ENCODE results near the gene OSGIN1.
"Not testable (repeated sequence)": the region's sequence is repeated elsewhere in the genome, so short reads cannot be mapped to it uniquely, and the experiment has no call there.

Gene OSGIN1

DNA sequence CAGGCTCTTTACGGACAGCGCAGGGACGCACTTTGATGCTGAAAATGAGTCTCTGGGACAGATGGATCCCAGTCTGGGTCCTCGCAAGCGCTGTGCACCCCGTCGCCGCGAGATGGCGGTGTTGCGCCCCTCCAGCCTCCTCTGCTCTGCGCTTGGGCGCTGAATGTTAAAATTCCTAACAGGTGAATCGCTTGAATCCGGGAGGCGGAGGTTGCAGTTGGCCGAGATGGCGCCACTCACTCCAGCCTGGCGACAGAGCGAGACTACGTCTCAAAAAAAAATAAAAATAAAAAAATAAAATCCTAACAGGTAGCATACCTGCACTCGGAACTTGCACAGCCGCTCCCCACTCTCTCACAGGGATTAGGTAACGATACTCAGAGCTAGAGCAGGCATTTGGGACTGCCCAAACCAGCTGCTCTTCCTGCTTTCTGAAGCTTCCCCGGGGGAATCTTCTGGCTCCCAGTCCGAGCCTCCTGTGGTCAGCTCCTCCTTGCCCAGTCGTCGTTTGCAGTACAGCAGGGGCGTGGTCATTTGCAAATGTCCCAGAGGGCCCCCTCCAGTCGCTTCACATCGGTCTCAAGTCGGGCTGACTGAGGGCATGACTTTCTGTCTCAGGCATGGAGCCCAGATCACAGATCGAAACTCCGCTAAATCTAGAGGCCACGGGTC, 26.2 kb upstream of the OSGIN1 start:
- DNase-seq: peak; percentile 89

- DNase-seq: no peak
Observed at GRCh38 chr16:83928341-83929055, 24.5 kb upstream of the OSGIN1 start.

DNA sequence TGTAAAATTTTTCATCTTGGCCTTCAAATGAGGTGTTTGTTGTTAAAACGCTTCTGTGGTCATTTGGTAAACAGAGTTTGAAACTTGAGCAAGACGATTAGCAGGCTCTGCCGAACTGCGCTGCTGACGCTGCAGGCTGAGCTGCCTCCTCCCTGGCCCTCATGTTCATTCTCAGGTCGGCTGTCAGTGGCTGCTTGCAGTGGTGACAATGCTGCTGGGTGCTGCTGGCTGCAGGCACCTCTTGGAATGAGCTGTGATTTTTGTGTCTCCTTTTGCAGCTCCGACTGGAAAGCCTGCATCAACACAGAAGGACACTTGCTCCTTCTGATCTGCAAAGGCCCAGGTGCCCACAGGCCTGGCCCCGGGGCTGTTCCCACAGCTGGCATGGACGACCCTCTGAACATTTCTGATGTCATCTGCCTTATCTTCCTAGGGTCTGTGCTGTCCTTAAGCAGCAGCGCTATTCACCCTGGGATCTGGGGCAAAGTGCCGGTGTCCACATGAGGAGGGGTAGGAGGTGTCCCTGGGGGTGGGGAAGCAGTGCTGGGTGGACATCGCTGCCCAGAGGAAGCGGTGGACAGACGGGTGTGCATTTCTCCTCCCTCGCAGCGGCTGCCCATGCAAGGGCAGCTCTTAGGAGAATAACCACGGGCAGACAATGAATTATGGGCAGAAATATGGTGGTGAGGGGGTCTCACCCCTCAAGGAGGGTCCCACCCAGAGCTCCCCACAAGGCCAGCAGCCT, 23.1 kb upstream of the OSGIN1 start:
- no peak for DNase-seq

- DNase-seq: no peak
Observed at GRCh38 chr16:83930730-83931500, 22.1 kb upstream of the OSGIN1 start.

DNA sequence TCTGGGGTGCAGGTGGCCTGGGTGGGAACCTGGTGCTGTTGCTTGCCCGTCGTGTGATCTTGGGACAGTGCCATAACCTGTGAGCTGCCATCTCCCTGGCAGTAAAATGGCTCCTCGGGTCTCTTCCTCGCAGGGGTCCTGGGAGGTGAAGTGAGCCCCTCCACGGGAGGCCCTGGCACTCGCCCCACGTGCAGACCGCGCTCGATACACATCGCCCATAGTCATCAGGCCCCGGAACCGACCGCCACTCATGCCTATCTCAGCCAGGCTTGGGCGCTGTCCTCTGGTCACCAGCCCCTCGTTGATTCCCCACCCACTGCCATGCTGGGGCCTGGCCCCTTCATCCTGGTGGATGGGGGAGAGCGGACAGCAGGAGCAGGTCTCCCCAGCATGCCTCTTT, 21.5 kb upstream of the OSGIN1 start:
- DNase-seq: no peak

- DNase-seq: no peak
Observed at GRCh38 chr16:83932304-83932703, 20.7 kb upstream of the OSGIN1 start.

DNA sequence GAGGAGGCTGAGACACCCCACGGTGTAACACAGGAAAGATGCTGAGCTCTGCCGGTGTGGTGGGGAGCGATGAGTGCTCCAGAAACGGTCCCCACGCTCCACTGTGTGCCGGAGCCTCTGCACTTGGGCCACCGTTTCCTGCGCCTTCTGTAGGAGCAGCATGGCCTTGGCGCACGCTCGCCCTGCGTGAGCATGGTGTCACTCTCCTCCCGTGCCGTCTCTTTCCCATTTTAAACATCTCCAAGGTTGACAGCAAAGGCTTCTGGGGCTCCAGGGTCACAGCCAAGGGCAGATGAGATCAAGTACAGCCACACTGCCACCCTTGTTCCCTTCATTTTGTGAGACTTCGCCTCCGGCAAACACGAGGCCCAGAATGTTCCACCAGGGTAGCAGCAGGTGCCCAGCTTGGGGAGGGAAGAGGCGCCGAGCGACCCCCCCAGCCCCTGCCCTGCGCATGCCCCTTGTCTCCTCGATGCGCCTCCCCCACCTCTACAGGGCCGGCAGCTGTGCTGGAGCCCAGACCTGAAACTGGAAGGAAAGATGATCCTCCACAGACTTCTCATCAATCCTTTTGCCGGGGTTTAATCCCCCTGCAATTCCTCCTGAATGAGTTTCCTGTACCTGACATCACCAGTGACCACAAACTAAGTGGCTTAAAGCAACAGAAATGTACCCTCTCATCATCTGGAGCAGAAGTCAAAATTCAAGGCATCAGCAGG, 19.9 kb upstream of the OSGIN1 start:
- DNase-seq: no peak

GRCh38 chr16:83933885-83934683, 19.0 kb upstream of the OSGIN1 start:
- no peak for DNase-seq

DNA sequence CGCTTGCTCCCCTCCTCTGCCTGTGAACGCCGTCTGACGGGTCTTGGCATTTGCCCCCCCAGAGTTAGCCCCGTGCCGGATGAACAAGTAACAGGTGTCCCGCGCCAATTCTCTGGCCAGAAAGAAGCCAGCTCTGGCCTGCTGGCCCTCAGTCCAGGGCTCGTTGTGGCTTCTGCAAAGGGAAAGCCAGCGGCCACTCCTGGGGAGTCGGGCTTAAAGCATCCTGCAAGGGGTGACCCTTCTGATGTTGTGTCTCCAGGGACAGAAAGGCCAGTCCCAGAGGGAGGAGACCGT, 18.4 kb upstream of the OSGIN1 start:
- no peak for DNase-seq

- no peak for DNase-seq
Observed at GRCh38 chr16:83935005-83935857, 17.8 kb upstream of the OSGIN1 start.

DNA sequence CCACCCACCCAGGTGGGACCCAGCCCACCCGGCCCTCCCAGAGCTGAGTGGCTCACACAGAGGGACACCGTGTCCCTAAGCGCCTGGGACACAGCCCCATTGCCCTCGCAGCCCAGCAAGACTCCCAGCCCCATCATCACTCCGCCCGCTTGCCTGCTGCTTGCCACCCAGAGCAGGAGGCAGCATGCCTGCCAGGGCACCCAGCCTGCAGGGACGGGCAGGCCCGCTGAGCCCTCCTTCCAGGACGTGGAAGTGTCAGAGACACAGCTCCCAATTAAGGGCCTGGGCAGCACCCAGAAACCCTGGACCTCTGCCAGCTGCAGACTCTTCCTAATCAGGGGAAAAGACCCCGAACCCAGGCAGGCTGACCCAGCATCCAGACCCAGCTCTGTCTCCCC, 17.2 kb upstream of the OSGIN1 start:
- DNase-seq: no peak

- DNase-seq: no peak
Observed at GRCh38 chr16:83936581-83937165, 16.4 kb upstream of the OSGIN1 start.

DNA sequence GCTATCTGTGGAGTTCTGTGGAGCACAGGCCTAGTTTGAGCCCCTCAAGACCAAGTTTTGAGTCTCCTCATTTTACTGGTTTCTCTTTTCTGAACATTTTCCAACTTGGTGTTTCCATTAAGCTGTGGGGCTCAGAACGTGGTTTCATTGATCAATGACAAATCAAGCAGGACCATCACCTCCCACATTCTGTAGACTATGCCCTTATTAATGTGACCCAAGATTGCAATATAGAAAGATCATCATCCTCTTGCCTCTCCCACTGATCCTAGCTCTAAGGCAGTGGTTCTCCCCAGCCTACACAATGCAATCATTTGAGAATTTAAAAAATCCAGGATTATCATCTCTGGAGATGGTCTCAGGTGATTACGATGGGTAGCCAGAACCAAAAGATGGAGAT, 15.8 kb upstream of the OSGIN1 start:
- no peak for DNase-seq

DNA sequence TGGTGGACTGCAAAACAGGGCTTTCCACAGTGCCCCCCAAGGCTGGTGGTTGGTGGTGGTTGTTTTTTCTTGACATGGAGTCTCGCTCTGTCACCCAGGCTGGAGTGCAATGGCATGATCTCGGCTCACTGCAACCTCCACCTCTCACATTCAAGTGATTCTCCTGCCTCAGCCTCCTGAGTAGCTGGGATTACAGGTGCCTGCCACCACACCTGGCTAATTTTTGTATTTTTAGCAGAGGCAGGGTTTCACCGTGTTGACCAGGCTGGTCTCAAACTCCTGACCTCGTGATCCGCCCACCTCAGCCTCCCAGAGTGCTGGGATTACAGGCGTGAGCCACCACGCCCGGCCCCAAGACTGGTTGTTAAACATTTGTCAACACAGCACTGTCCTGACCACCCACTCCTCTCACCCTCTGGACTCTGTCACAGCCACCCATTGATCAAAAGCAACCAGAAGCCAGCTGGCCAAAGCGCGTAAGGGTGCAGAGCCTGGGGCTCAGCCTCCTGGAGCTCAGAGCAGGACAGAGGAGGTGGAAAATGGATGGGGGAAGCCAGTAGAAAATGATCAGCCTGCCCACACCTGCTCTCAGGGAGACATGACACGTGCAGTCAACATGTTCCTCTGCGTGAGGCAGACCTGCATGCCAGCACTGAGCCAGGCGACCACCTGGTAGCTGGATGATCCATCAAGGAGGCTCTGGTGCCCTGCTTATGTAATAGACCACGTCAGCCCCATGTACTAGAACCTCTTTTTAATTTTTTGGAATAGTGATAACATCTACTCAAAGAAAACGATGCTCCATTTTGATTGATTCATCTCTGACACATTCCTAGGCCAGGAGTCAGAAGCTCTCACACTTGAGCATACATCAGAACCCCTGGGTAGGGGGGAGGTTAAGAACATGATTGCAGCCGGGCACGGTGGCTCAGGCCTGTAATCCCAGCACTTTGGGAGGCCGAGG, 14.8 kb upstream of the OSGIN1 start:
- DNase-seq: no peak

GRCh38 chr16:83939266-83939855, 13.7 kb upstream of the OSGIN1 start:
- no peak for DNase-seq

GRCh38 chr16:83940119-83940518, 12.9 kb upstream of the OSGIN1 start:
- no peak for DNase-seq

DNA sequence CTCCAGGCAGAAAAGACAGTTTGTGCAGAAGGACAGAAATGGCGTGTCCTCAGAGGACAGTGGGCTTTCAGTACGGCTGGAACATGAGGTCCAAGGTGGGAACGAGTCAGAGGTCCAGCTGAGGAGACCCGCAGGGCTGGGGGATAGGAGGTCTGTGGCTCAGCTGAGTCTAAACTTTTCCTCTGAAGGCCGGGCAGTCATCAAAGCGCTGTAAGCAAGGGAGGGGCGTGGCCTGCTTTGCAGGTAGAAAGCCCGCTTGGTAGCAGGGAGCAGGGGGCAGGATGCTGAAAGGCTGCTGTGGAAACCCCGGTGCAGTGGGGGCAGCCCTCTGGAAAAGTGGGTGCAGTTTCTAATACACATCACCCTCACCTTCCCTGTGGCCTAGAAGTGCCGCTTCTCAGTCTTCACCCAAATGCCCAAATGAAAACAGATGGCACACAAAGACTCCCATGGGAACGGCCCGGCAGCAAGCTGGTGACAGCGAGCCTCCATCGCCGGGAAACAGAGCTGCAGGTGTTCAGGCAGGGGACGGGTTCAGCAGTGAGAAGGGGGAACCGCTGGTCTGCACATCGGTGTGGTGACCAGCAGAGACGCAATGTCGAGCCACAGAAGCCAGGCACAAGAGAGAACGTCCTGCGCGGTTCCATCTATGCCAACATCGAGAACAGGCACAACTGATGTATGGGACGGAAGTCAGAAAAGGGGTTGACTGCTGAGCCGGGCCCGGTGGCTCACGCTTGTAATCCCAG, 12.2 kb upstream of the OSGIN1 start:
- no peak for DNase-seq

- DNase-seq: not testable (repeated sequence)
Observed at GRCh38 chr16:83941546-83941945, 11.5 kb upstream of the OSGIN1 start.

Measured in retina (tissue), 1 donor.